ENCODE results near the gene TANC1.

TANC1 gene

GRCh38 chr2:159118115-159118858, 149.8 kb downstream of the TANC1 start:
- peak; percentile 81 for DNase-seq (ENCODE audit: low read depth)

GRCh38 chr2:159118859-159119500, 150.5 kb downstream of the TANC1 start:
- DNase-seq (ENCODE audit: low read depth) = no peak

- no peak for DNase-seq (ENCODE audit: low read depth)
Measured at GRCh38 chr2:159119652-159120257, 151.3 kb downstream of the TANC1 start.

GRCh38 chr2:159123786-159124185, 155.3 kb downstream of the TANC1 start:
- no peak for DNase-seq (ENCODE audit: low read depth)

GRCh38 chr2:159124441-159124911, 156.0 kb downstream of the TANC1 start:
- DNase-seq (ENCODE audit: low read depth) = peak; percentile 90

GRCh38 chr2:159124931-159125467, 156.6 kb downstream of the TANC1 start:
- no peak for DNase-seq (ENCODE audit: low read depth)

GRCh38 chr2:159125858-159126257, 157.4 kb downstream of the TANC1 start:
- no peak for DNase-seq (ENCODE audit: low read depth)

- DNase-seq (ENCODE audit: low read depth) = peak; percentile 46
Measured at GRCh38 chr2:159126432-159127022, 158.1 kb downstream of the TANC1 start.

- no peak for DNase-seq (ENCODE audit: low read depth)
Measured at GRCh38 chr2:159128191-159128590, 159.8 kb downstream of the TANC1 start.

GRCh38 chr2:159129269-159129668, 160.8 kb downstream of the TANC1 start:
- no peak for DNase-seq (ENCODE audit: low read depth)

GRCh38 chr2:159129824-159130223, 161.4 kb downstream of the TANC1 start:
- DNase-seq (ENCODE audit: low read depth) = no peak

- DNase-seq (ENCODE audit: low read depth) = no peak
Measured at GRCh38 chr2:159130302-159130701, 161.9 kb downstream of the TANC1 start.

GRCh38 chr2:159131267-159131913, 162.9 kb downstream of the TANC1 start:
- DNase-seq (ENCODE audit: low read depth) = no peak

- DNase-seq (ENCODE audit: low read depth) = peak; percentile 93
Measured at GRCh38 chr2:159131914-159132281, 163.5 kb downstream of the TANC1 start.

GRCh38 chr2:159133797-159134196, 165.4 kb downstream of the TANC1 start:
- peak; percentile 65 for DNase-seq (ENCODE audit: low read depth)

- DNase-seq (ENCODE audit: low read depth) = no peak
Measured at GRCh38 chr2:159134979-159135378, 166.5 kb downstream of the TANC1 start.

GRCh38 chr2:159136391-159136790, 168.0 kb downstream of the TANC1 start:
- DNase-seq (ENCODE audit: low read depth) = no peak

- peak; percentile 15 for DNase-seq (ENCODE audit: low read depth)
Measured at GRCh38 chr2:159137511-159138241, 169.2 kb downstream of the TANC1 start.

GRCh38 chr2:159138642-159139182, 170.3 kb downstream of the TANC1 start:
- no peak for DNase-seq (ENCODE audit: low read depth)

GRCh38 chr2:159139216-159139933, 170.9 kb downstream of the TANC1 start:
- peak; percentile 58 for DNase-seq (ENCODE audit: low read depth)
